HG02970 (cell line): ENCODE data around the gene PRKN.
"Not testable (repeated sequence)": the region's sequence is repeated elsewhere in the genome, so short reads cannot be mapped to it uniquely, and the experiment has no call there.

Experiments used
- ATAC-seq: cut with Tn5 transposase; IDR thresholded peaks from one replicate; pipeline ENCODE4 v1.9.1; 2021; ENCODE audit warnings: mild to moderate bottlenecking, moderate library complexity, moderate number of reproducible peaks; ENCODE audit not compliant: unreplicated experiment, low FRiP score

PRKN gene

DNA sequence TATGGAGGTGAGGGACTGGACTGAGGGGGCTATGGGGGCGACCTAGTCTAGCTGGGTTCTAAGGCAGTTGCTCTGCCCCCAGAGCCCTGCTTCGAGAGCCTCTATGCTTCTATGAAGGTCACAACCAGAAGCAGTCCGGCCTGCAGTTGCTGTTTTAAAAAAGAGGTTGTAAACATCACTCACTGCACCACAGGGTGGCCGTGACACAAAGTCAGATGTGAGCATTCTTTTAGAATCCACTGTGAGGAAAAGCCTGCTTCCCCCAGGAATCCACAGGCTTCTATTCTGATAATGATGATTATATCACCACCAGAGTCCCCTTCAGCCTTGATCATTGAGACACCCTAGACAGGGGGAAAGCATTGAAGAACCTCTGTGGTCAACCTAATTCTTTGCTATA lies 1224.0 kb downstream of the PRKN start:
- ATAC-seq, result no peak

DNA sequence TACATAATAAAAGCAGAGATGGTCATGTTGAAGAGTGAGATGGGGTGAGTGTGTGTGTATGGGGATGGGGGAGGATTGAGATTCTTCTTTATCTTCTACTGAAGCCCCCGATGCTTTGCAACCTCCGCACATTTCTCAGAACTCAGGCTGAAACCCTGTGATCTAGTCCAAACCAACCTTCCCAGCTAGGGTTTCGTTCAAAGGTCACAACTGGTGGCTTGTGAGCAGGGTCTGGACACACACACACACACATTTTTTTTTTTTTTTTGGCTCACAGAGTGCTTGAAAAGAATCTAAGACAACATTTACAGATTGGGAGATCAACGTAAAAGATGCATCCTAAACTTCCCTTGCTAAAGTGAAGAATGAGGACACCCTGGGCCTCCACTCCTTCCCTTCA lies 1228.7 kb downstream of the PRKN start:
- ATAC-seq, result no peak

DNA sequence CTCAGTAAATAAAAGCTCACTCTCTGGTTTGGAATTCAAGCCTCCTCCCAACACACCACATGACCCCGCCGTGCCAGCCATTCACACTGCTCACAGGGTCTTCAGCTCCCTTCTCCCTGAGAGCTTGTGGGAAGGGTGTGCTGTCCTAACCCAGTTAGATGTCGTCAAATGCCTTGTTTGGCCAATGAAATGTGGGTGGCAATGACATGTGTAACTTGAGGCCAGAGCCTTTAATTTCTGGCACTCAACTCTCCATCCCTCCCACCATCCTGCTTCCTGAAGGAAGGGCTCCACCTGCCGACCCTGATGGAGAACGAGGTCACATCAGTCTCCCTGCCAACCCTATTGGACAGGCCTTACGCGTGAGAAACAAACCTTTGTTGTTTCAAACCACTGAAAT lies 1229.2 kb downstream of the PRKN start:
- ATAC-seq, result no peak

DNA sequence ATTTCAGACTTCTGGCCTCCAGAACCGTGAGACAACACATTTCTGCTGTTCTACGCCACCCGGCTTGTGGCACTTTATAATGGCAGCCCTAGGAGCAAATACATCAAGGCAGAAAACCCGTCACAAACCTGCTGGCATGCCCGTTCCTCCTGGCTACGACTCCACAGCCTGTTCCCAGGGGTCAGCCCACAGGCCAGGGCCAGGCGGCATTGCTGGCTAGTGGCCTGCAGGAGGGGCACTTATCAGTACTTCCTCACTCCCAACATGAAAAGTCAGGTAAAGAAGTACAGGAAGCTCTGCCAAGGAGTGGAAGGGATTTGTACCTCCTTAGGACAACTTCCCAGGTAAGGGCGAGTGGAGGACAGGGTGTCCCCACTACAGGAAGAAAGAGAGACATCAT lies 1230.6 kb downstream of the PRKN start:
- no peak for ATAC-seq

DNA sequence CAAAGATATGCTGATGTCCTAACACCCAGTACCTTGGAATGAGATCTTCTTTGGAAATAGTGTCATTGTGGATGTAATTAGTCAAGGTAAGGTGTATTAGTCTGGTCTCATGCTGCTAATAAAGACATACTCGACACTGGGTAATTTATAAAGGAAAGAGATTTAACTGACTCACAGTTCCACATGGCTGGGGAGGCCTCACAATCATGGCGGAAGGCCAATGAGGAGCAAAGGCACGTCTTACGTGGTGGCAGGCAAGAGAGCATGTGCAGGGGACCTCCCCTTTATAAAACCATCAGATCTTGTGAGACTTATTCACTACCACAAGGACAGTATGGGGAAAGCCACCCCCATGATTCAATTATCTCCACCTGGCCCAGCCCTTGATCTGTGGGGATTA lies 1231.3 kb downstream of the PRKN start:
- ATAC-seq, result not testable (repeated sequence)

DNA sequence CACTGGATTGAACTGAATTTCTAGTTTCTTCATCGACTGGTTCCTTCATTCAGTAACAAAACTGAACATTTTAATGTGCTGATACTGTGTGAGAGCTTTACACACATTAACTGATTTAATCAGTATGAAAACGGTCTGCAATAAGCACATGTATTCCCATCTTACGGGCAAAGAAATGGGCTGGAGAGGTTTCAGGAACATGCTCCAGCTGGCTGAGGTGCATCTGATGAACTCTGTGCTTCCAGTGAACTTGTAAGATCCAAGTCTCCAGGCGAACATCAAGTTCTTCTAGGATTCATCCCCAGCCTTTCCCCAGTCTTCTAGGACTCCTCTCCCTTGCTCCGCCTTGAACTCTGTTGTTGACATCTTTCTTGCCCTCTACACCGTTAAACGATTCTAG lies 1233.0 kb downstream of the PRKN start:
- ATAC-seq, result no peak

DNA sequence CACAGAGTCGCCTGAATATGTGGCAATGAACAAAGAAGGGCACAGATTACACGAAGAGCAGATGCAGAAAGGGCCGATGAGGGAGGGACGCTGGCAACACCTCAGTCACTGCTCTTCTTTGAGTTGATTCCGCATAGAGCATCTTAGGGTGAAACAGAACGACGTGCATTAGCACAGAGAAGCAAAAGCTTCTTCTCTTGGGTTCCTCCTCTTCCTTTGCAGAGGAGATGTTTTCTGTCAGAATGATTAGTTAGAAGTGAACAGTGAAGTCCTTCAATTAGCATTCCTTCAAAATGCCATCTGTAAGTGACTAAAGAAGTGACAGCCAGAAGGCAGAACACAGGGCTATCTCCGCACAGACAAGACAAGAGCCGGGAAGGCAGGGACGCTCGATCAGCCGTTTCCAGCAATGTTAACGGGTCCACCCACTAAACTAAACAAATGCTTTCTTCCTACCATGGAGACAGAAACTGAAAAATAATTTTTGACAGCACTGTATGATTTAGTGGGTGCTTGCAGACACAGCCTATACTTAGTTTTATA lies 1233.9 kb downstream of the PRKN start:
- no peak for ATAC-seq

DNA sequence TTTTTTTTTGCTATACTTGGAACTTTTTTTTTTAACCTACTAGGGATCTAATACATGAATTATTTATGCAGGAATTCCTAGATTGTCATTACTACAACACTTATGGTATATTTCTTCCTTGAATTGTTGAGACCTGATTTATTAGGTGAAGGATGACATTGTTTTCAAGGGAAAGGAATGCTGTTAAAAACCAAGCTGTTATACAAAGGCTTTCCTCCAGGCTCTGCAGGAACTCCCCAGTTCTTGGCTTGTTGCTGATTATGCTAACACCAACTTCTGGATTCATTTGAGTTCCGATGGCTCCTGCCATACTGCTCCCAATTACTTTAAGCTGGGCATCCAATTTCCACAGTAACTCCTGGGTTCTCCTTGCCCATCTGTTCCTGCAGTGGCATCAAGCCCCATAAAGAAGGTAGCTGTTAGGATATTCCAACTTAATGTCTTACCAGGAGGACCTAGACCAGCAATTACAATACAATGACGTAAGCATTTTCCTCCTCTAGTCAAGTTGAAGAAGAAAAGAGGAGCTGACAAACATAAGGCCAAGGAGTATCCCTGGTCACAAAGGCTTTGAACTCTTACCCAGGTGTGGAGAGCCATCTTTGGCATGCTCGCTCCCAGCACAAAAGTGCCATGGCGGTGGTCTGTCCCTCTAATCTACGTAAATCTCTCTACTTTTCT lies 1237.8 kb downstream of the PRKN start:
- ATAC-seq, result no peak

DNA sequence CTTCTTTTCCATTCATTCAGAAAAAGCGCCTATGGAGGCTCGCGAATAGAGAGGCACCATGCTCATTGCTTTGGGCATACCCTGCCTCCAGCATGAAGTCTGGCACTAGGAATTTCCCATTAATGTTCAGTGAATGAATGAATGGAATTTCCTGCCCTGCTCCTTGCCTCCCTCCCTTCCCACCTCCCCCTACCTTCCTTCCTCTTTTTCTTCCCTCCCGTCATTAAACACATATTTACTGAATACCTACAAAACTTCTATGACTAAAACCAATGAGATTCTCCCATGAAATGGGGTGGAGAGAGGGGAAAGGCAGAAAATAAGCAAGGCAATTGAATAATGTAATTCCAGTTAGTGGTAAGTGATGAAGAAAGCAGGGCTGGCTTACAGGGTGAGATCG lies 1239.9 kb downstream of the PRKN start:
- no peak for ATAC-seq

DNA sequence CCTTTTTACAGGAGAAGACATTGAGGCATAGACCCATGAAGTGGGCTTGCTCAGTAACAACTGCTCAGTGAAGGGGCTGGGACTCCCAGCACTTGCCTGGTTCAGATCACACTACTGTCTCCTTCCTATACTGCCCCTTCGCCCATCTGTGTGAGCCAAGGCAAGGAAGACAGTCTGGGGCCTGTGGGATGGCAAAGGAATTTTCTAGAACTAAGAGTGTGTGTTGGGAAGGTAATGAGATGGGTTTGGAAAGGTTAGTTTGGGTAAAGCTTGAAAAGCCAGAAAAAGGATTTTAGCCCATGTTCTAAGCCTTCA lies 1240.4 kb downstream of the PRKN start:
- ATAC-seq, result no peak

DNA sequence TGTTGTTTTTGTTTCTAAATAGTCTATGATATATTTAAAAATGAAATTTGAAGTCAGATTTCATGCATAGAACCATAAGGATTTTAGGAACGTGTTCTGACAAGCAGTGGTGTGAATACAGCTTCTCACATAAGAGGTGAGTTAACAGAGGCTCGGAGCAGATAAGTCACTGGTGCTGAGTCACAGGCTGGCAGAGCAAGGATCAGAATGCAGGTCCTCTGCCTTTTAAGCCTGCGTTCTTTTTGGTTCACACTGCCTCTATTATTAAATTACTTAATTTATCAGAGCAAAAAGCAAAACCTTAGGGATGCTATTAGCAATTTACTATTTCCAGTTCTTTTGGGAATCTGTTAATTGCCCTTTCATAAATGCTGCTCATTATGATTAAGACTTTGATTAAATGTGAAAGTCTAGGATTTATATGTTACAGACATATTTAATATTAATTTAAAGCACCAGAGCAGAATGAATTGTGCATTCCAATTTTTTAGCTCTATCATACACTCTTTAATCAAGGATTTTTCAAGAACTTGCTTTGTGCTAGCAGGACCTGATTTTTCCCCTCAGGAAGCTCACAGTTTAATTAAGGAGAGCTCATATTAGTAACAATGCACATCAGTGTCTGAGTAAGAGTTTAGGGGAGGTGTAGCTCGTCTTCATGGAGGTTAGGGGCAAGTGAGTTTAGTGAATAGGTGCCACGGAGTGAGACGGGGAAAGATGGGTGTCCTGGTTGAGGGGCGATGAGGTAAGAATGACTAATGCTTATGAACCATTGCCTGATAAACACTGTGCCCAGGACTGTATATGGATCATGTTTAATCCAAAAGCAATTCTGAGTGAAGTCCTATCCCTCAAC lies 1241.0 kb downstream of the PRKN start:
- no peak for ATAC-seq

DNA sequence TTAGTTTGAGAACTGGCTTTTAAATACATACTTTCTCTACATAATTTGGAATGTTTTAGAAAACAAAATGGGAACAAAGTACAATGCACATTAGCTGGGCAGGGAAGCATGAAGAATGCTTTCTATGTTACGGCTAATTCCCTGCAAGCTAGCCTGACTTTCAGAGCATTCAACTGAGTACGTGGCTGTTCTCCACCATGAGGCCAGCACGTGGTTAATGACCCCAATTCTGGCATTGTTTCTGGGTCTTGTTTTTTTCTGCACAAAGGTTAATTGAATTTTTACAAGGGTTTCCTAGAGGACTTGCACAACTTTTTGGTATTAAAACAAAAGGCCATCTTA lies 1245.1 kb downstream of the PRKN start:
- ATAC-seq, result no peak

DNA sequence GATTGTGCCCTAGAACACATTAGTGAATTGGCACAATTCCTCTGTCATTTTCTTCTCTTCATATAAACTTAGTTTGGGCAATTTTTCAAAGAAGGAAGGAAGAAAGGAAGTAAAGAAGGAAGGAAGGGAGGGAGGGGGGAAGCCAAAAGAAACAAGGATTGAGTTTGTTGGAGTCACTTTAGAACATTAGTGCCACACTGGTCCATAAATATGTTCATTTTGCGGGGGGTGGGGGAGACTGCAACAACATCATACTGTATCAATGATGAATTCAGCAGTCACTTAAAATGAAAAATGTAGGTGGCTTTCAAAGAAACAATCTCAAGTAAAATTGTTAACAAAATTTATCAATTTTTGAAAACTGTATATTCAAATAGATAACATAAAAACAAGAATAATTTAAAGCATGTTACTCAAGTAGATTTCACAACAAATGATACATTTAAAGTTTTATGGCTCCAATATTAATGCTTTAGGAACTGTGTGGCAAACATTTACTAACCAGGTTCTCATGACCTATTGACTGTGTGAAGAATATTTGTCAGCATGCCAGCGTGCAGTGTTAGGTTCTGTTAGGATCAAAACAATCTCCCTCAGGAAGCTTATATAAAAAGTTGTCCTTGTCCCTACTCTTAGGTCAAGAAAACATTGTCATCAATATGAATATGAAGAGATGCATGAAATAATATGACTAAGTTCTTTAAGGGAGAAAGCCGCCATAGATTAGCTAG lies 1245.6 kb downstream of the PRKN start:
- no peak for ATAC-seq

DNA sequence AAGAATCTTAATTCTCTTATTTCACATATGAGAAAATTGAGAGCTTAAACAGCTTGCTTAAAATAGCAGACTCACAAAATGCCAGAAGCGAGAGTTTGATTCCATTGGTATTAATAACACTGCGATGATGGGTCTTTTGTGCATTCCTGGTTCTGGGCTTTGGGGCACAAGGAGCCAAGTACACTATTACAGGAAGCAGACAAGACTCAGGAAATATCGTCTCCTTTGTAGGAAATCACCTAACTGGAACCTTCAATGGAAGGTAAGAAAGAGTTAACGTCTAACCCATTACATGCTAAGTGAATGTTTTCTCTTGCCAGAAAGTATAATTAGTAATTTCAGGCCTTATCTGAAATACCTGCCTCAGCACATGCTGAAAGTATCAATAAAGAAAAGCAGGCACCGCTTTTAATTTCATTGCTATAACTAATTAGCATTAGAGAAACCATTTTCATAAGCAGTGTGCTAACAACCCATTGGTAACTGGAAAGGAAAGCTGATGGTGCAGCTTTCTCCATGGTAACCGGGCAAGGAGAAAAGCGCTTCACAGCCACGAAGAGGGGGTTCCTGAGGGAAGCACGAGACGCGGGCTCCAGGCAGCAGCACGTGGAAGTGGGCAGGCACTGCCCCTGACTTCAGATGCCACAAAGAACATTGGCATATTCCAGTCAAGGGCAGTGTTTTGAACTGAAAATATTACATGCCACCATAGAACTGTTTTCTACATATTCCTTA lies 1247.0 kb downstream of the PRKN start:
- ATAC-seq, result no peak

DNA sequence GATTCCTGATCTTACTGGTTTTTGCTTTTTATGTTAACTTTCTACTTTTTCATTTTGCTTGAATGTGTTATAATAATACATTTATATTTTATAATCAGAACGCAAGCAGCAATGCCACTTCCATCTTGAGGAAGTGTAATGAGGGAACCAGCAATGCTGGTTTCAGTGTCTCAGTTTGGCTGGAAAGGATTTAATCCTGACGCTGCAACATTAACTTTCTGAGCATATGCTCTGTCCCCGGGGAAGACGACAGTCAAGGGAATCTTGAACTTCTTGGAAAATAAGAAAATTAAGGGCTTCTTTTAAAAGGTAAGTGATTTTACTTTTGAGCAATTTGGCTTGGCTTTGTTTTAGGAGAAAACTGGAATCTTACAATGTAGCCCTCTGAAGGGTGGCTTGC lies 1248.2 kb downstream of the PRKN start:
- ATAC-seq, result no peak

DNA sequence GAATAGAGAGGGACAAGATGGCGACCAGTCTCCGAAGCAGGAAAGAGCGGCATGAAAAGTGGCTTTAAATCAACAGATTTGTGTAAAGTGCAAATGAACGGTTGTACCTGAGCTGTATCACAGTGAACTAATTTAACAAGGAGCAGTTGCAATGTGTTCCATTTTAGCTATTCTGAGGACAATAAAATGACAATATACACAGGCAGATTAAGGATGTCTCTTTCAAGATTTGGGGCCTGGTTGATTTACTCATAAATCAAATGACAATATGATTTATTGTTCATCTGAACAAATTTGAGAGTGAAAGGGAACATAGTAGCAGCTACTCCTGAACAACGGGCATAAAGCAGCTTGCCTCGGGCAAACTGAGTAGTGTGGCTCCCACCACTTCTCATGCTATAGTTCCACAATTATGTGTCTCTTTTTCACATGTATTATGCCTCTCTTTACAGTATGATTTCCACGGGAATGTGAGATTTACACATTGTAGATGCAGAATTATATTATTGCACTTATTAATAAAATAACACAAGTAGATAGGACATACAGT lies 1249.6 kb downstream of the PRKN start:
- ATAC-seq, result no peak

DNA sequence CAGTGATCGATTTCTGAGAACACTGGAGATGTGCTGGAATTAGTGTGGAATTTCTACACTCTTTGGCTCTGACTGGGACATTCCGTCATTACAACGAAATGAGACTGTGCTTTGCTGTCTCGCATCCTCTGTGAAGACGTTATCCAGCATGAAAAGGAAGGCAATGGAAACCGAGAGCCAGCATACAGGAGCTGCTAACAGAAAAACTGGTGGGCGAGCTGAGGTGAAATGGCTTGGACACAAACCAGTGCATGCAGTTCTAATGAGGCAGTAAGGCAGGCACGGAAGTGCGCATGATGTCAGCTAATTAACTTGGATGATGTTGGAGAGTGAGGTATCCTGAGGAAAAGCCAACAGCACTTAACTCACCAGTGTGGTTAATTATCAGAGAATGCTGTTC lies 1250.9 kb downstream of the PRKN start:
- no peak for ATAC-seq

DNA sequence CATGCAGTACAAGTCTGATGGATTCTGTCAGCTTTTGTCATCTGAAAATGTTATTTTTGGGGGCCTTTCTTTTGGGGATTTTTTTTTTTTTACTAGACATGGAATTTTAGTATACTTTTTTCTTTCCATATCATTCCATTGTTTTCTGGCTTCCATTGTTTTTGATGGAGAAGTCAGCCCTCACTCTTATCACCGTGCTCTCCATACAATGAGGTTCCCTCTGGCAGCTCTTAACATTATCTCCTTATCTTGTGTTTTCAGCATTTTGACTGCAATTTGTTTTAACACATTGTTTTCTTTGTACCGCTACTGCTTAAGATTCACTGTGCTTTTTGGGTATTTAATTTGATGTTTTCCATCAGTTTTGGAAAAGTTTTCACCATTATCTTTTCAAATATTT lies 1262.2 kb downstream of the PRKN start:
- no peak for ATAC-seq

DNA sequence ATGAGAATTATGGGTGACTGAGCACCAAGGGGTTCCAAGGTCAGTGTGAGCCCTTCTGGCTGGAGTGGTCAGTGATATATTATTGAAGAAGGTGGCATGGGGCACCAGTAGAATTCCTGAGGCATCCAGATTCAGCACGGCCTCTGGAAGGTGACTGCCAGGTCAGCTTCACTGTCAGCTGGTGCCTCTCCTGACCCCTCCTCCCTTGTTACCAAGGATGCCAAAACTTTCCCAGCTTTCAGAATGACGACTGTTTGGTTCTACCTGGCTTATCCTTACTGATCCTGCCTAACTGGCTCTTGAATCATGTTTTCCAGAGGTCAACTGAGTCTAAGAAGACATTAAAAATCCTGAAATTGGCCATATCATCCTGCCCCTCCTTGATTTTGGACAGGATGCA lies 1264.5 kb downstream of the PRKN start:
- no peak for ATAC-seq

DNA sequence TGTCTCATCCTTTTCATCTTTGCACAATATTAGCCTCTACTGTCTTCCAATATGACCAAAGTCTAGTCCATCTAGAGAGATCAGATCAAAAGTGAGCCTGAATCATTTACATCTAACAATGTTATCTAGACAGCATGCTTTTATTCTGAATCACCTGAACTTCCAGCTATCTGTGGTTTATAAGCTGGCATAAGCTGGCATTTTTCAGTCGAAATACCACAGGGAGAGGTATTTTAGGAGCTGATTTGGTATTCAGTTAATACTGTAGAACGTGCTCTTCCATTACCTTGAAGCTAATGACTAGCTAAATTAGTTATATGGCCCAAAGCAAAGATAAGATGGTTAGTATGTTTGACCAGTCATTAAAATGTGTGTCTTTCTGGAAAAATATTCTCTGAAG lies 1265.4 kb downstream of the PRKN start:
- ATAC-seq, result no peak
